Activated T-cell treated with anti-CD3 and anti-CD28 coated beads for 1 hour (primary cell): ENCODE measurements around the gene CDC42EP1.
"Not testable (repeated sequence)": the region's sequence is repeated elsewhere in the genome, so short reads cannot be mapped to it uniquely, and the experiment has no call there.

Experiments used
- DNase-seq: peaks from one replicate; pipeline ENCODE4 v3.0.0-alpha.2; 2020; ENCODE audit warnings: low read depth

CDC42EP1 gene

DNA sequence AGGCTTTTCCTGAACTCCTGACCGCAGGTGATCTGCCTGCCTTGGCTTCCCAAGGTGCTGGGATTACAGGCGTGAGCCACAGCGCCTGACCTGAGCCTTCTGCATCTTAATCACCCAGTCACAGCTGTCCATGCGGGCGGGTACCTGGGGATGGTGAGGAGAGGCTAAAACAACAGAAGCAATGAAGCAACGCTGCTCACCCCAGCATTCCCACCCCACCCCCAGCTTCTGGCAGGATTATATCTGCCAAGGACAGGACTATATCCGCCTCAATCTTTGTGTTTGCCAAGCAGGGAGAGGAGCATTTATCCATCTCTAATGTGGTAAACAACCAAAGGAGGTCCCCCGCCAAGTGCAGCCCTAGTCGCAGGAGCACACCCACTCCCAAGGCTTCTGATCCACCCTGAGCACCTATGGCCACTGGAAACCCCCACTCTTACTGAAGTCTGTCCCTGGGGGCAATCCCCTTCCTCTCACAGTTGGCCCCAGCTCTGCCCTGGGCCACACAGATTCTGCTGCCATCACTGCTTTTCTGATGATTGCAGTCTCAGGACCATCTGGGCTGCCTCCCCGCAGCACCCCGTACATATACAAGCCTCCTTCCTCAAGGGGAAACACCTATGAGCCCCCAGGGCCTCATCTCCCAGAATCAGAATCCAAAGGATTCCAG, 28.4 kb downstream of the CDC42EP1 start:
- DNase-seq = no peak

DNA sequence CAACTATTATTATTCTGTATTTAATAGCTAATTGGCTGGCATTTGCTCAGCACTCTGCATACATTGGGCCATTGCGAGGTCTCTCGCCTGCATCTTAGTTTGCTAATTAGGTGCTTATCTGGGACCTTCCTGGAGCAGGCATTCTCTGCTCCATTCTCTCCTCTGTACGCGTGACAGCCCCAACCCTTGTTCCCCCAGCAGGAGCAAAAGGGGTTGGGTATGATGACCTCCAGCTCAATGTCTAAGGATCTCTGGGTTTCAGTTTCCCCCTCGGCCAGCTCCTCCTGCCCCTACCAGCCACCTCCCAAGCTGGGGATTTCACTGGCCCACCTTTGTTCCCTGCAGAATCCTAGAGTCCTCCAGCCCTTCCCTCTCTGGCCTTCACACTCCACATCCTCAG, 29.4 kb downstream of the CDC42EP1 start:
- DNase-seq = no peak

DNA sequence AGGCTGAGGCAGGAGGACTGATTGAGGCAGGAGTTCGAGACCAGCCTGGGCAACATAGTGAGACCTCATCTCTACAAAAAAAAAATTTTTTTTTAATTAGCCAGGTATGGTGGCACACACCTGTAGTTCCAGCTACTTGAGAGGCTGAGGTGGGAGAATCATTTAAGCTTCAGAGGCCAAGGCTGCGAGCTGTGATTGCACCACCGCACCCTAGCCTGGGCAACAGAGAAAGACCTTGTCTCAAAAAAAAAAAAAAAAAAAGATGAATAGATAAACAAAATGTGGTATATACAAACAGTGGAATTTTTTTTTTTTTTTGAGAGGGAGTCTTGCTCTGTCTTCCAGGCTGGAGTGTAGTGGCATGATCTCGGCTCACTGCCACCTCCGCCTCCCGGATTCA, 30.8 kb downstream of the CDC42EP1 start:
- not testable (repeated sequence) for DNase-seq

DNA sequence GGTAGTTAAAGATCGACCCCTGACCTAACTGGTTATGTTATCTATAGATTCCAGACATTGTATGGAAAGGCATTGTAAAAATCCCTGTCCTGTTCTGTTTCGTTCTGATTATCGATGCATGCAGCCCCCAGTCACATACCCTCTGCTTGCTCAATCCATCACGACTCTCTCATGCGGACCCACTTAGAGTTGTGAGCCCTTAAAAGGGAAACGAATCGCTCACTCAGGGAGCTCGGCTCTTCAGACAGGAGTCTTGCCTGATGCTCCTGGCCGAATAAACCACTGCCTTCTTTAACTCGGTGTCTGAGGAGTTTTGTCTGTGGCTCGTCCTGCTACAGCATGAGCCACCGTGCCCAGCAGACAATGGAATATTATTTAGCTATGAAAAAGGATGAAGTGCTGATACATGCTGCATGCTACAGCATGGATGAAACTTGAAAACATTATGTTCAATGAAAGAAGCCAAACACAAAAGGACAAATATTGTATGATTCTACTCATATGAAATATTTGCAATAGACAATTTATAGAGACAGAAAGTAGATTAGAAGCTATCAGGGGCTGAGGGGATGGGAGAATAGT, 31.6 kb downstream of the CDC42EP1 start:
- no peak for DNase-seq

DNA sequence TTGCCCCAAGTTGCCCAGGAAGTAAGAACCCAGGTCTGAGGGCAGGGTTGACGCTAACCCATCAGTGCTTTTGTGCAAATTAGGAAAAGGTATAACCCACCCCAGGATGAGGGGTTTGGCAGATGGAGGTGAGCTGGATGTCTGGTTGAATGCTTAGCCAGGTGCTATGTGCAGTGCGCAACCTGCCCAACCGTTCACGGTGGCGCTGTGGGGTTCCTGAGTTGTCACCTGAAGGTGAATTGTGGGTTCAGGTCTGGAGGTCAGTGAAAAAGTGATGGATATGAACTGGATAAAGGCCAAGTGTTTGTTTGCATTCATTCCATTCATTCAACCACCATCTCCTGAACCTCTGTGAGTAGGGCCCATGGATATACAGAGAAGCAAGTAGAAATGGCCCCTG, 34.0 kb downstream of the CDC42EP1 start:
- DNase-seq = no peak

DNA sequence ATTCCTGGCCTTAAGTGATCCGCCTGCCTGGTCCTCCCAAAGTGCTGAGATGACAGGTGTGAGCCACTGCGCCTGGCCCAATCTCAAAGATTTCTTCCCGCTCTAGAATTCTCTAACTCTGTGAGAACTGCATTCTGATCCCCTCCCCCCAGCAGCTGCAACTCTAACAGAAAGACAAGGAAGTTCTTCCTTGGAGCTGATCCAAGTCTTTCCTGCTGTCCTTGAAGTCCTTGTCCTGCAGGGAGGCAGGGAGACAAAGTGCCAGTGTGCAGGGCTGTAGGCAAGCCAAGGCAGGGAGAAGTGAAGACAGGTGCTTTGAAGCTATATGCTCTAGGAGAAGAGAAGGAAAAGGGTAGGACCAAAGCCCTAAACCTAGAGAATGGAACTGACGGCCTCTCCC, 38.9 kb downstream of the CDC42EP1 start:
- no peak for DNase-seq

DNA sequence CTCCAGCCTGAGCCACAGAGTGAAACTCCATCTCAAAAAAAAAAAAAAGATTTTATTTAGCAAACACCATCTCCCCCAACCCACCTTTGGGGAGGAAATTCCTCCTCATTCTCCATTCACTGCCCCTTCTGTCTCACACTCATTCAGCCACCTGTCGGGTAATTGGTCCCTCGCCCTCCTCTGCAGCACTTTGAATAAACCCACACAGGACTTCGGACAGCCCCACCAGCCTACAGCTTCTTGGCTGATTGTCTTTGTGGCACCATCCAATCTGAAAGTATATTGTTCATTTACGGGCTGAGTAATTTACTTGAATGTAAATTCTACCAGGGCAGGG, 40.9 kb downstream of the CDC42EP1 start:
- no peak for DNase-seq

DNA sequence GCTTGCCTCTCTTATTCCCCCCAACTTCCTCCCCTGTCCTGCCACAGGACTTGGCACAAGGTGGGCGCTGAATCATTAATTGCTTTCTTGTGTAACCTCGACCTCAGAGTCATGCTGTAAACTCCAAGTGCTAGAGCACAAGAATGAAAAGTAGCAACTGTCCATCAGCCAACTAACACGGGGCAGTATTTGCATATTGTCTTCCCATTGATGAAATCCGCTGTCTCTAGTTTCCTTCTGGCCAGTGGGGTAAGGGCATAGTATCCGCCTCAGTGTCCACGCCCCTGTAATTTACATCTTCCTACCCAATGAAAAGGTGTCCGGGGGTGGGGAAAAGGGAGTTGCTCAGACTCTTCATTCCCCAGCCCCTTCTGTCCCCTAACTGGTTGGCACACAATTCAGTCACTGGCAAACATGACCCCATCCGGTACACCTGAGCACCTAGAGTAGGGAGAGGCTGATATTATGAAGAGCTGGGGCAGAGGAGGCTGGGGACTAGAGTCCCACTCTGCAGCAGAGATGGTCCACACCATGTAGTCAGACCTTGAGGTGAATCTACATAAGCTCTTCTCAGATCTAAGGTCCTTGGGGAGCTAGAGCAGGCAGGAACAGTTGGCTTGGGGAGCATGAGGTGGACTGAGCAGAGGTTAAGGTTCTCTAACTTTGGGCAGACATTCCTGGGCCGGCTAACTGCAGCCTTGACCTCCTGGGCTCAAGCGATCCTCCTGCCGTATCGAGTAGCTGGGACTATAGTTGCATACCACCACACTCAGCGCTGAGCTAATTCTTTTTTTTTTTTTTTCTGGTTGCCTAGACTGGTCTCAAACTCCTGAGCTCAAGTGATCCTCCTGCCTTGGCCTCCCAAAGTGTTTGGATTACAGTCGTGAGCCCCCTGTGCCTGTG, 41.5 kb downstream of the CDC42EP1 start:
- no peak for DNase-seq

DNA sequence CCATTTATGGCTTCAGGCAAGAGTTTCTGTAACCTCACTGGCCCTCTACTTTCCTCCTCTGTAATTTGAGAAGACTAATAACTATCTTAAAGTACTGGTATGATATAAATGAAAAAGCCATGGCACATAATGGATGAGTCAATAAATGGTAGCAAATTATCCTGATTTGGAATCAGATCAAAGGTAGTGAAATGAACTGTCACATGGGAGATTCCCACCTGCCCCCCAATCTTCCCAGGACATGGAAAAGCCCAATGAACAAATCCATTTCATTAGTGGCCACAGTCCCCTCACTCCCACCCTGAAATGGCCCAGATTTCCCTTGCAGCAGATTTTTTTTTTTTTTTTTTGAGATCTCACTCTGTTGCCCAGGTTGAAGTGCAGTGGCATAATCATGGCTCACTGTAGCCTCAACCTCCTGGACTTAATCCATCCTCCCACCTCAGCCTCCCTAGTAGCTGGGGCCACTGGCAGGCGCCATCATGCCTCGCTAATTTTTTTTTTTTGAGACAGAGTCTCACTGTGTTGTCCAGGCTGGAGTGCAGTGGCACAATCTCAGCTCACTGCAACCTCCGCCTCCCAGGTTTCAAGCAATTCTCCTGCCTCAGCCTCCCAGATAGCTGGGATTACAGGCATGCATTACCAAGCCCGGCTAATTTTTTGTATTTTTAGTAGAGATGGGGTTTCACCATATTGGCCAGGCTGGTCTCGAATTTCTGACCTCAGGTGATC, 42.4 kb downstream of the CDC42EP1 start:
- DNase-seq = not testable (repeated sequence)

DNA sequence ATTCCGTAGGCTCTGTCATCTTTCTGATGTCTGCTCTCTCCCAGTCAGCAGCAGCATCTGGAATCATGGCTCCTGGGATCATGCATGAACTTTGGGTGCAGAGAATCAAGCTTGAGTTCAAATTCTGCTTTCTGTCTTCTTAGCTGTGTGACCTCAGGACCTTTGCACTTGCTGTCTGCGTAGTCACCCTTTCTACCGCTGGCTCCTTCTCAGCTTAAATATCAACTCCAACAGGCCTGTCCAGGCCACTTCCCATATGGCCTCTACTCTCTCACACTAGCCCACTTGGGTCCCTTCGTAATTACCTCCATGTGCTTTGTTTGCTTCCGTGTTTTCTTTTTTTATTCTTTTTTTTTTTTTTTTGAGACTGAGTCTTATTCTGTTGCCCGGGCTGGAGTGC, 43.8 kb downstream of the CDC42EP1 start:
- DNase-seq = no peak

DNA sequence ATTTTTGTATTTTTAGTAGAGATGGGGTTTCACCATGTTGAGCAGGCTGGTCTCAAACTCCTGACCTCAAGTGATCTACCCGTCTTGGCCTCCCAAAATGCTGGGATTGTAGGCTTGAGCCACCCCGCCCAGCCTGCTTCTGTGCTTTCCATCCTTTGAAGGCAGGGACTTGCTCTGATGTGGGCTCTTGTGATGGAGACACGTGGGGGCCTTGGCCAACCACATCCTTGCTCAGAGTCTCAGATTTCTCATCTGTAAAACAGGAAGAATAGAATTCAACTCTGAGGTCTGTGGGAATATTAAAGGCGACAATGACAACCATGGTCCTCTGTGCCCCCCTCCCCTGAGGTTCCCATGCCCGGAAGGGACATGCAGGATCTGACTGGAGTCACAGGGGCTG, 44.6 kb downstream of the CDC42EP1 start:
- peak; percentile 41 for DNase-seq

DNA sequence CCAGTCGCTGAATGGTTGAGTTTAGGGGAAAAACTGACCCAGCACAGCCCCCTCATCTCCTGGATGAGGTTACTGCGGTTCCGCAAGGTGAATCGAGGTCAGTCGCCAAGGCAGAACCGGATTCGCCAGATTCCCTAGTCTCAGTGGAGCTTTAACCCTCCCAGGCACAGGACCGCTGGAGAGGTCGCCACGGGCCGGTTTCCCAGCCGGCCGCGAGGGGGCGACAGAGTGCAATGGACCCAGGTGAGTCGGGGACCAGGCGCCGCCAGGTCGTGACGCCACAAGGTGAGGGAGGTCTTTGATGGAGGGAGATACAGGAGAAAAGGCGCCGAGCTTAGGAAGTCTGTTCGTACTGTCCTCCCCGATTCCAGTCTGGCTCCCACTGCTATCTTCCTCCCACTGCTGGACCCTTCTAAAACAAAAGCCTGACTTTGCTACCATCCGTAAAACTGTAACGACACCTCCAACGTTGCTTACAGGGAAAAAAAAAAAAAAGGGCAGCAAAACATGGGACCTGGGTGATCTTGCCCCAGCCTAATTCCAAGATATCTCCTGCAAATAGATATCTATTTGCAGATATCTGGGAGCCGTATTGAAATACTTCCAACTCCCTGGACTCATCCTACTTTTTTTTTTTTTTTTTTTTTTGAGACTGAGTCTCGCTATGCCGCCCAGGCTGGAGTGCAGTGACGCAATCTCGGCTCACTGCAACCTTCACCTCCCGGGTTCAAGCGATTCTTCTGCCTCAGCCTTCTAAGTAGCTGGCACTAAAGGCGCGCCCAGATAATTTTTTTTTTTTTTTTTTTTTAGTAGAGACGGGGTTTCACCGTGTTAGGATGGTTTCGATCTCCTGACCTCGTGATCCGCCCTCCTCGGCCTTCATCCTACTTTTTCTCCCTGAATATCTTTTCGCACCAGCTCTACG, 47.0 kb downstream of the CDC42EP1 start:
- DNase-seq = peak; percentile 94

DNA sequence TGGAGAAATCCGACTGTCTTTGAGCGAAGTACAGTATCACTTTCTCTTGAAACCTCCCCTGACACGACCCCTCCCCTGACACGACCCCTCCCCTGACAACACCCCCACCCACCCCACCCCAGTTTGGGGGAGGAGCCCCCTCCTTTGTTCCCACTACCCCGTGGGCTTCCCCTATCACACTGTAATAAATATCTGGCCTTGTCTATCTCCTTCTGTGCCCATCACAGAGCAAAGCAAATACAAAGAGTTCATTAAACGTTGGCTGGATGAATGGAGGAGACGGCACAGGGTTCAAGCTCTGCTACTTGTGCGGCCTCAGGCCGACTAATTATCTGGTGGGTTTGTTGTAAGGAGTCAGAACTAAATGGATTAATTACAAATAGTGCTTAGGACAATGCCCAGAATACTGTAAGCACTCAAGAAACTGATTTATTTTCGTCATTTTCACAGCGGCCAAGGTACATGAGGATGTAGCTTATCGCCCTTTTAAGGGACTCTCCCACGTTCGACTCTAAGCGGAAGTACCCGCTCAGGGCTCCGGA, 47.7 kb downstream of the CDC42EP1 start:
- DNase-seq = no peak

DNA sequence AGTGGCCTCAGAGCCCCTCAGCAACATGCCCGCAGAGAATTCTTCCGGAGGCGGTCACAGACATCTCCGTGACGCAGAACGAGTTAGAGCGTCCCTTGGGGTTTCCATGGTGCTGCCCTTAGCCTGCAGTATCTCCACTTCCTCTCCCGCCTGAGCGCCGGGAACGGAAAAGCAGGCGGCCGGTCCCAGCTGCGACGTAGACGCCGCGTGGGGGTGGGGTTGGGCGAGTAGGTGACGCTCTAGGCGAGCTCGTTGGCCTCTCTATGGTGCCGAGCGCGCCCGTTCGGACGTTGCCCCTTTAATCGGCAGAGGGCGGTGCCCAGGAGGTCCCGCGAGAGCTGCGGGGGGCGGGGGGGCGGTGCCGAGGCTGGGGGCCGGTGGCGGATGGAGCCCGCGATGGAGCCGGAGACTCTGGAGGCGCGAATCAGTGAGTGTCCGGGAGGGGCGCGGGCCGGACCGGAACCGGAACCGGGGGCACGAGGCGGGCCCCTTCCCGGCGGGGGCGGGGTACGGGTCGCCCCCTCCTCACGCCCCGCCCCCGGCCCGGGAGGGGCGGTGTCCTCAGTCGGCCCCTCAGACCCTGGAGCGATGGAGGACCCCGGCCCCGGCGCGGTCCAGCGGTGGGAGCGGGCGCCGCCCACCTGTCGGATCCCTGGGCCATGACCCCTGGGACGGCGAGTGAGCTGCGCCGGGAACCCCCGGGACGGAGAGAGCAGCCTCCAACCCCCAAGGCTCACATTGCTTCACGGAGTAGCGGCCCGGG, 48.4 kb downstream of the CDC42EP1 start, which contains the start of gene GGA1:
Gene GGA1, plus strand, starts transcription at position 358 of the 763 bp plus-strand sequence. Its CDS starts 27 bp downstream, at position 385.
- DNase-seq = peak; percentile 94

DNA sequence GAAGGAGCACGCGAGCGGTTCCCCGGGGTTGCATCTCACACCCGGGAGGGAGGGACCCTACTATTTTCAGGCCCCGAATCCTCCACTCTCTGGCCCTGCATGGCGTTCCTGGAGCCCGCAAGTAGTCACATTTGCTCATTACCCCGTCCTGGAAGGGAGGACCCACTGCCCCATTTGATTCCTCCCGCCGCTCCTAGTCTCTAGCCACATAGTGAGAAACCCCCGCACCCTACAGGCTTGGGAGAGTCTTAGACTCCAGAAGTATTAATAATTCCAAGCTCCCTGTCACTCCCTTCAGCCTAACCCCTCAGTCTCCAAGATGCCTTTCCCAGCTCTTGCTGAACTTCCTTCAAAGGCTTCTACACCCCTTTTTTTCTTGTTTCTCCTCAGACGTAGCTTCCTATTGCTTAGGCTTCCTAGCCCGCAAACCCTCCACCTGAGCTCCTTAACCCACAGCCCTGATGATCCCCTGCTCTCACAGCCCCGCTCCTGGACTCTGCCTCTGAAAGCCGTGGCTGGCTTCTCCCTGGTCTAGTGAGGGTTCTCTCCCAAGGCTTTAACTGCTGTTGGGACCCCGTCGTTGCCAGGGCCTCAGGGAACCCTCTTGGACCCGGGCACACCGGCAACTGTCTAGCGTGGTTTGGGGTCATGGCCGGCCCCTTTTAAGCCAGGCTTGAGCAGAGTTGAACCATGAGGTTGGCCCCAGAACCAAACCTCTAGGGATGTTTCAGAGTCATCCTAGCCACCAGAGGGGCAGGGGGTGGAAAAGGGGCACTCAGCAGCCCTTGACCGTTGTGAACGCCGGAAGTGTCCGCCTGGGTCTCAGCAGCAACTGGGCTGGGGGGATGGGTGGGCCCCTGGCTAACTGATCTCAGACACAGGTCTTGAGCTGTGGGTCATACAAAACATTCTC, 49.2 kb downstream of the CDC42EP1 start:
- no peak for DNase-seq

DNA sequence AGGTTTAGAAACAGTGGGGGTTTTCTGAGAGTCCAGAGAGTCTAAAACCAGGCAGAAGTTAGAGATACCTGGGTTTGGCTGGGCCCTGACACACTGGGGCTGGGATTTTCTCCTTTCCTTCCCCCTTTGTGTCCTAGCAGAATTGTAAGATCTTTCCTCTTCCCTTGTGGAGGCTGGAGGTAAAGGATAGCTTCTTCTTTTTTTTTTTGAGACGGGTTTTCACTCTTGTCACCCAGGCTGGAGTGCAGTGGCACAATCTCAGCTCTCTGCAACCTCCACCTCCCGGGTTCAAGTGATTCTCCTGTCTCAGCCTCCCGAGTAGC, 49.8 kb downstream of the CDC42EP1 start:
- DNase-seq = not testable (repeated sequence)

DNA sequence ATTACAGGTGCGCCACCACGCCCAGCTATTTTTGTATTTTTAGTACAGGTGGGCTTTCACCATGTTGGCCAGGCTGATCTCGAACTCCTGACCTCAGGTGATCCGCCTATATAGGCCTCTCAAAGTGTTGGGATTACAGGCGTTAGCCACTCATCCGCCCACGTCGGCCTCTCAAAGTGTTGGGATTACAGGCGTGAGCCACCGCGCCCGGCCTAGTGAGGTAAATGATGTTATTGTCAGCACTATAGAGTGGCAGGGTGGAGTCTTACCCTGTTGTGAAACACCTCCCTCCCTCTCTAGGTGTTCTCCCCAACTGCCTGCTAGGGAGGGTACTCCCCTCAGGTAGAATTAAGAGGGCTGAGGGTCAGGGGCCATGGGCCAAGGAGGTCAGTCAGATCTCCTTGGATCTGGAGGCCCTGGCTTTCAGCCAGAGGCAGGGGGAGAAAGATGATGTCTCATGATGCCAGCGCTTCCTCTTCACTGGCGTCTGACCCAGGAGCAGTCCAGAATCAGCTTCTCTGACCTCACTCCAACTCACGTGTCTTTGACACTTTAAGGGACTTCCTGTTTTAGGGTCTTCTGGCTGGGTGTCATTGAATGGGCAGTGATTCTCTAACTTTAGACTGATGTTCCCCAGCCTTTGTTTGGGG, 50.3 kb downstream of the CDC42EP1 start:
- no peak for DNase-seq

DNA sequence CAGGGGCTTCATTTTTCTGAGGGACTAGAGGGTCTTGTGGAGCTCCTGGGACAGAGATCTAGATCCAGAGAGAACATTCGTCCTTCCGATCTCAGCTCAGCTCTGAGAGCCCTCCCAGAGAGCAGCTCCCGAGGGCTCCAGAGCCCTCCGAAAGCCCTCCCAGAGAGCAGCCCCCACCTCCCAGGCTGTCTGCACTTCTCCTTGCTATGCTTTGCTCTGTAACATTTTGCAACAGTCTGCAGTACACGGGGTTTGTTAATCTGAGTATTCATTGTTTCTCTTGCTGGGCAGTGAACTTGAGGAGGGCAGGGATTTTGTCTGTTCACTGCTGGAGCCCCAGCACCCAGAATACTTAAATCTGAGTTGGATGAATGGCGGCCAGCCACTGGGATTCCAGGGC, 50.9 kb downstream of the CDC42EP1 start:
- DNase-seq = no peak
